ENCODE data around the gene BORCS6.

GRCh38 chr17:8163978-8164814, 25.8 kb downstream of the BORCS6 start:
- TF ChIP-seq, protein P1, sequence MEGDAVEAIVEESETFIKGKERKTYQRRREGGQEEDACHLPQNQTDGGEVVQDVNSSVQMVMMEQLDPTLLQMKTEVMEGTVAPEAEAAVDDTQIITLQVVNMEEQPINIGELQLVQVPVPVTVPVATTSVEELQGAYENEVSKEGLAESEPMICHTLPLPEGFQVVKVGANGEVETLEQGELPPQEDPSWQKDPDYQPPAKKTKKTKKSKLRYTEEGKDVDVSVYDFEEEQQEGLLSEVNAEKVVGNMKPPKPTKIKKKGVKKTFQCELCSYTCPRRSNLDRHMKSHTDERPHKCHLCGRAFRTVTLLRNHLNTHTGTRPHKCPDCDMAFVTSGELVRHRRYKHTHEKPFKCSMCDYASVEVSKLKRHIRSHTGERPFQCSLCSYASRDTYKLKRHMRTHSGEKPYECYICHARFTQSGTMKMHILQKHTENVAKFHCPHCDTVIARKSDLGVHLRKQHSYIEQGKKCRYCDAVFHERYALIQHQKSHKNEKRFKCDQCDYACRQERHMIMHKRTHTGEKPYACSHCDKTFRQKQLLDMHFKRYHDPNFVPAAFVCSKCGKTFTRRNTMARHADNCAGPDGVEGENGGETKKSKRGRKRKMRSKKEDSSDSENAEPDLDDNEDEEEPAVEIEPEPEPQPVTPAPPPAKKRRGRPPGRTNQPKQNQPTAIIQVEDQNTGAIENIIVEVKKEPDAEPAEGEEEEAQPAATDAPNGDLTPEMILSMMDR (IDR thresholded peaks at IDR 0.05) = no peak
- TF ChIP-seq POLR2A (IDR thresholded peaks at IDR 0.05) = no peak

All from Peyer's patch (tissue), 4 donors.